Muscle layer of colon (tissue), 2 donors: ENCODE measurements around the gene ACTR1A.
"Not testable (repeated sequence)": the region's sequence is repeated elsewhere in the genome, so short reads cannot be mapped to it uniquely, and the experiment has no call there.

Experiments used
- H3K27ac ChIP-seq: one replicate; pipeline ENCODE4 v1.7.0; 2013; ENCODE audit warnings: low read depth, mild to moderate bottlenecking, low read length, moderate library complexity
- H3K27me3 ChIP-seq, 2 donors: one replicate each; pipeline ENCODE4 v1.7.0; 2013; ENCODE audit warnings: low read length in 2 of 2, mild to moderate bottlenecking in 2 of 2; ENCODE audit not compliant: insufficient read depth in 2 of 2, control insufficient read depth in 1 of 2
- H3K36me3 ChIP-seq: one replicate; pipeline ENCODE4 v1.7.0; 2013; ENCODE audit warnings: mild to moderate bottlenecking, low read length; ENCODE audit not compliant: insufficient read depth
- H3K4me1 ChIP-seq: one replicate; pipeline ENCODE4 v1.7.0; 2013; ENCODE audit warnings: mild to moderate bottlenecking, low read length; ENCODE audit not compliant: insufficient read depth
- H3K4me3 ChIP-seq, 2 donors: one replicate each; pipeline ENCODE4 v1.7.0; 2013; ENCODE audit warnings: low read length in 2 of 2, low read depth in 1 of 2, mild to moderate bottlenecking in 1 of 2, moderate library complexity in 1 of 2
- H3K9ac ChIP-seq: one replicate; pipeline ENCODE4 v1.7.0; 2013; ENCODE audit warnings: low read length
- H3K9me3 ChIP-seq: one replicate; pipeline ENCODE4 v1.7.0; 2013; ENCODE audit warnings: mild to moderate bottlenecking, low read length
- donor health status: abdominal sarcoma.
- donor health status: Adenocarcinoma of cecum.

ACTR1A gene

DNA sequence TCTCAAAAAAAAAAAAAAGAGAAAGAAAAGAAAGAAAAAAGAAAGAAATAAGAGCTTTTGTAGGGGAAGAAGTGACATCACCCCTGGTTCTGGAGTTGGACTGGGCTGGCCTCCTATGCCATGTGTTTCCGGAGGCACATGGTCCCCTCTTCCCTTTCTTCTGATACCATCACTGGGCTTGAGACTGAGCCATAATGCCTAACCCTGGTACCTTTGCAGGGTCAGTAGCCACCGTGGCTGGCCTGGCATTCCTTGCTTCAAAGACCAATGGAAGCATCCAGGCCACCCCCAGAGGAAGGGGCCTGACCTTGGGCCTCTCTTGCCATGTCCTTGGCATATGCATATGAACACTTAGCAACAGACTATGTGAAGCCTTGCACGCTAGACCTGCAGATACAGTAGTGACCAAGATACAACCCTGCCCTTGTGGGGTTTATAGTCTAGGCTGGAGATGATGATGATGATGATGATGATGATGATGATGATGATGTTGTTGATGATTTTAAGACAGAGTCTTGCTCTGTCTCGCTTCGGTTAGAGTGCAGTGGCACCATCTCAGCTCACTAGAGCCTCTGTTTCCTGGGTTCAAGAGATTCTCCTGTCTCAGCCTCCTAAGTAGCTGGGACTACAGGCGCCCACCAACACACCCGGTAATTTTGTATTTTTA is 33.1 kb upstream of the ACTR1A start:
- H3K9me3 ChIP-seq, result no peaks in the 10 kb centered on the region
- no peaks in the 10 kb centered on the region for H3K36me3 ChIP-seq
- no peak overlapping the region for H3K9ac ChIP-seq
- no peak overlapping the region for H3K27ac ChIP-seq
- H3K4me3 ChIP-seq, result no peak overlapping the region
- no peaks in the 10 kb centered on the region for H3K27me3 ChIP-seq
- H3K4me1 ChIP-seq, result no peaks in the 10 kb centered on the region

- H3K9me3 ChIP-seq, H3K4me3 ChIP-seq, H3K9ac ChIP-seq, H3K36me3 ChIP-seq, H3K27ac ChIP-seq, H3K27me3 ChIP-seq, H3K4me1 ChIP-seq: not testable (repeated sequence)
Observed at GRCh38 chr10:102534966-102535365, 32.5 kb upstream of the ACTR1A start.

GRCh38 chr10:102534333-102534732 is 31.8 kb upstream of the ACTR1A start:
- Histone ChIP-seq H3K4me1 (no peaks in the 10 kb centered on the region), H3K27me3 (no peaks in the 10 kb centered on the region), H3K9me3 (no peaks in the 10 kb centered on the region), H3K36me3 (no peaks in the 10 kb centered on the region), H3K27ac (no peak overlapping the region), H3K4me3 (no peak overlapping the region), H3K9ac (no peak overlapping the region)

DNA sequence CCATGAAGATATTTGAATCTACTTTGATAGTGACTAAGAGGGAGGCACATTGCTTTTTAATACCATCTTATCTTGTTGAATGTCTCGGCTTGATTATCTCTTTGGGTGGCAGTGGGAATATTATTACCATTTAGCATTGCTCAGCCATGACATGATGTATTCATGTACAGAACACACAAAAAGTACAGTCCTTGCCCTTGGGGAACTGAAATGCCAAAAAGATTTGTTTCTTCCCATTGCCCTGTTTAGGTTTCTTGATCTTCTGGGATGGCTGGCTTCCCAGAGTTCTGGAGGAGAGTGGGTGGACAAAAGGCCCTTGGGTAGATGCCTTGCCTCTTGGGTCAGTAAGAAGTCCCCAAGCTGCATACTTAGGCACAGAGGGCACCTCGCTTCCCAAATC is 25.0 kb upstream of the ACTR1A start:
- no peak overlapping the region for H3K27ac ChIP-seq
- no peak overlapping the region for H3K4me3 ChIP-seq
- no peaks in the 10 kb centered on the region for H3K4me1 ChIP-seq
- no peak overlapping the region for H3K9ac ChIP-seq
- no peaks in the 10 kb centered on the region for H3K9me3 ChIP-seq
- no peaks in the 10 kb centered on the region for H3K36me3 ChIP-seq
- H3K27me3 ChIP-seq, result no peaks in the 10 kb centered on the region

- Histone ChIP-seq H3K27me3 (no peaks in the 10 kb centered on the region), H3K36me3 (no peaks in the 10 kb centered on the region), H3K4me1 (no peaks in the 10 kb centered on the region), H3K27ac (no peak overlapping the region), H3K9me3 (no peaks in the 10 kb centered on the region), H3K9ac (no peak overlapping the region), H3K4me3 (no peak overlapping the region)
Observed at GRCh38 chr10:102524746-102525145, 22.2 kb upstream of the ACTR1A start.

DNA sequence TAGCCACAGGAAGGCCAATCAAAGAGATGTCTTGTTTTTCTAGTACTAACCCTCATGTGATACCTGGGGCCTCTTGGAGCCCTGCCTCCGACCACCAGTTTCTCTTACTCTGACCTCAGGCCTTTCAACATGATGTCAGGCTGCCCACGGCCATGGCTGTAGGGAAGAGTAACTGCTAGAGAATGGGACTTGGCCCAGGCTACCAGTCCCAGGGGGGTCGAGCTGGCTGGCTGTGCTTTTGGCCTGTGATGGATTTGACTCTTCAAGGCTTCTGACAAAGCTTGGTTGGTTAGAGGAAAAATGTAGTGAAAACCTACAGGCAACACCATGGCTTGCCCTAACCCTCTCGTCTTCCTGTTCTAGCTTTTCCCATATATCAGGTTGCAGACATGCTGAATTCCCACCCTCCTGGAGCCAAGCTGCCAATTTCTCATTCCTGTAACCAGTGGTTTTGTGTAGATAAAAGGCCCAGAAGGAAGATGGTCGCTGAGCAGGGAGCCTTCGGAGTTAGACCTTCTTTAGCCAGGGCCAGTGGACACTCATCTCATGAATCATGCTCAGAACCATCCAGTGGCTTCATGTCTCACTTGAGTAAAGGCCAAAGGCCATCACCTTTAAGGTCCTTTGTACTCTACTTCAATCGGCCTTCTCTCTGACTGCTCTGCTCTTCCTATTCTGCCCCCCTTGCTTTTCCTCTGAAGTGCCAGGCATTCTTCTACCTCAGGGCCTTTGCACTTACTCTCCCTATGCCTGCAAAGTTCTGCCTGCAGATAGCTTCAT is 20.9 kb upstream of the ACTR1A start:
- Histone ChIP-seq H3K4me3 (no peak overlapping the region), H3K9me3 (no peaks in the 10 kb centered on the region), H3K36me3 (no peaks in the 10 kb centered on the region), H3K27me3 (no peaks in the 10 kb centered on the region), H3K27ac (no peak overlapping the region), H3K9ac (no peak overlapping the region), H3K4me1 (no peaks in the 10 kb centered on the region)

- no peak overlapping the region for H3K27ac ChIP-seq
- no peak overlapping the region for H3K4me3 ChIP-seq
- H3K36me3 ChIP-seq, result no peaks in the 10 kb centered on the region
- H3K9ac ChIP-seq, result no peak overlapping the region
- H3K27me3 ChIP-seq, result no peaks in the 10 kb centered on the region
- H3K9me3 ChIP-seq, result no peaks in the 10 kb centered on the region
- no peaks in the 10 kb centered on the region for H3K4me1 ChIP-seq
Observed at GRCh38 chr10:102522874-102523249, 20.4 kb upstream of the ACTR1A start.

- Histone ChIP-seq H3K9me3 (no peaks in the 10 kb centered on the region), H3K27me3 (no peaks in the 10 kb centered on the region), H3K4me1 (no peaks in the 10 kb centered on the region), H3K4me3 (no peak overlapping the region), H3K36me3 (peaks cover 4% of the 10 kb centered on the region), H3K27ac (no peak overlapping the region), H3K9ac (no peak overlapping the region)
Observed at GRCh38 chr10:102519246-102519825, 16.8 kb upstream of the ACTR1A start.

GRCh38 chr10:102517553-102517952 is 15.0 kb upstream of the ACTR1A start:
- no peak overlapping the region for H3K9ac ChIP-seq
- no peaks in the 10 kb centered on the region for H3K27me3 ChIP-seq
- H3K27ac ChIP-seq, result no peak overlapping the region
- H3K36me3 ChIP-seq, result peaks cover 11% of the 10 kb centered on the region
- H3K9me3 ChIP-seq, result no peaks in the 10 kb centered on the region
- no peak overlapping the region for H3K4me3 ChIP-seq
- H3K4me1 ChIP-seq, result no peaks in the 10 kb centered on the region

DNA sequence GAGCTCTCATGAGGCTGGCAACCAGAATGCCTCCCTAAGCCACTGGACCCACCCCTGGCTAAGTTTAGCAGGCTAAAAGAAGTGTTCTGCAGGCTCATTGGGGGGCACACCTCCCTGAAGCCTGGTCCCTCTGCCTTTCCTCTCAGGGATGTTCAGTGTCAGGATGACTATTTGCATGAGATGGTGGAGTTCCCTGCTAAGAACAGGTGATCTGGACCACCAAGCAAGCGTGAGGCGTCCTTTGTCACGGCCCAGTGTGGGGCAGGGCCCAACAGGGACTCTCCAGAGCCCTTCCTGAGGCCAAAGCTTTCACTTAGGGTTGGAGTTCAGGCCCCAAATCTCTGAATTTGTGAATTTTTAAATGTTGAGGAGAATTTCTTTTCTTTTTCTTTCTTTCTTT is 13.2 kb upstream of the ACTR1A start:
- H3K27ac ChIP-seq, result no peak overlapping the region
- no peaks in the 10 kb centered on the region for H3K27me3 ChIP-seq
- no peak overlapping the region for H3K4me3 ChIP-seq
- H3K36me3 ChIP-seq, result peaks cover 14% of the 10 kb centered on the region
- no peaks in the 10 kb centered on the region for H3K4me1 ChIP-seq
- H3K9me3 ChIP-seq, result no peaks in the 10 kb centered on the region
- H3K9ac ChIP-seq, result no peak overlapping the region

GRCh38 chr10:102514487-102515311 is 12.2 kb upstream of the ACTR1A start:
- no peak overlapping the region for H3K27ac ChIP-seq
- H3K36me3 ChIP-seq, result peaks cover 14% of the 10 kb centered on the region
- H3K4me1 ChIP-seq, result no peaks in the 10 kb centered on the region
- H3K9ac ChIP-seq, result no peak overlapping the region
- H3K4me3 ChIP-seq, result no peak overlapping the region
- no peaks in the 10 kb centered on the region for H3K9me3 ChIP-seq
- no peaks in the 10 kb centered on the region for H3K27me3 ChIP-seq
